ENCODE measurements around the gene GRK4. TPM values are rescaled to one million over a fixed set of nuclear protein-coding genes. Genes with fewer than 3 reads are reported as not detected.
"Not testable (repeated sequence)": the region's sequence is repeated elsewhere in the genome, so short reads cannot be mapped to it uniquely, and the experiment has no call there.

GRK4 gene
- total and polyA plus RNA-seq, 2 donors: 2.3 to 5.6 TPM

GRCh38 chr4:2945619-2946604, 17.5 kb upstream of the GRK4 start:
- not testable (repeated sequence) for H3K9me3 ChIP-seq (ENCODE audit: control insufficient read depth in 2 of 2, insufficient read depth in 1 of 2, low read length in 1 of 2); H3K4me1 ChIP-seq (ENCODE audit: control insufficient read depth in 2 of 2, insufficient read depth in 2 of 2, low read length in 2 of 2); DNase-seq (ENCODE audit: low read depth in 6 of 9, low spot score in 9 of 9); H3K27me3 ChIP-seq (ENCODE audit: control insufficient read depth in 2 of 2, insufficient read depth in 1 of 2, low read length in 1 of 2); H3K4me3 ChIP-seq (ENCODE audit: low read length in 2 of 2); H3K27ac ChIP-seq (ENCODE audit: low read depth in 1 of 2, low read length in 1 of 2)
- 98% methylated on average over 28 of the region's 30 CpGs for WGBS
- H3K36me3 ChIP-seq (ENCODE audit: control insufficient read depth in 2 of 2, insufficient read depth in 2 of 2, low read length in 1 of 2): peaks cover 78 to 94% of the 10 kb centered on the region in 2 donors

GRCh38 chr4:2946812-2947600, 16.4 kb upstream of the GRK4 start:
- no peak for DNase-seq (ENCODE audit: low read depth in 6 of 9, low spot score in 9 of 9)
- Histone ChIP-seq H3K36me3 (ENCODE audit: control insufficient read depth in 2 of 2, insufficient read depth in 2 of 2, low read length in 1 of 2) (peaks cover 78 to 93% of the 10 kb centered on the region in 2 donors), H3K4me3 (ENCODE audit: low read length in 2 of 2) (no peak overlapping the region), H3K27ac (ENCODE audit: low read depth in 1 of 2, low read length in 1 of 2) (no peak overlapping the region), H3K4me1 (ENCODE audit: control insufficient read depth in 2 of 2, insufficient read depth in 2 of 2, low read length in 2 of 2) (no peaks in the 10 kb centered on the region), H3K9me3 (ENCODE audit: control insufficient read depth in 2 of 2, insufficient read depth in 1 of 2, low read length in 1 of 2) (no peaks in the 10 kb centered on the region), H3K27me3 (ENCODE audit: control insufficient read depth in 2 of 2, insufficient read depth in 1 of 2, low read length in 1 of 2) (no peaks in the 10 kb centered on the region)
- WGBS: 98% methylated on average over 19 of the region's 19 CpGs

- 97% methylated on average over 11 of the region's 11 CpGs for WGBS
Observed at GRCh38 chr4:2947926-2948325, 15.4 kb upstream of the GRK4 start.

GRCh38 chr4:2948895-2949781, 14.2 kb upstream of the GRK4 start:
- no peak for DNase-seq (ENCODE audit: low read depth in 6 of 9, low spot score in 9 of 9)
- H3K4me3 ChIP-seq (ENCODE audit: low read length in 2 of 2): no peak overlapping the region
- 98% methylated on average over 14 of the region's 14 CpGs for WGBS
- H3K36me3 ChIP-seq (ENCODE audit: control insufficient read depth in 2 of 2, insufficient read depth in 2 of 2, low read length in 1 of 2): peaks cover 74 to 93% of the 10 kb centered on the region in 2 donors
- H3K27me3 ChIP-seq (ENCODE audit: control insufficient read depth in 2 of 2, insufficient read depth in 1 of 2, low read length in 1 of 2): no peaks in the 10 kb centered on the region
- no peaks in the 10 kb centered on the region for H3K4me1 ChIP-seq (ENCODE audit: control insufficient read depth in 2 of 2, insufficient read depth in 2 of 2, low read length in 2 of 2)
- no peaks in the 10 kb centered on the region for H3K9me3 ChIP-seq (ENCODE audit: control insufficient read depth in 2 of 2, insufficient read depth in 1 of 2, low read length in 1 of 2)
- no peak overlapping the region for H3K27ac ChIP-seq (ENCODE audit: low read depth in 1 of 2, low read length in 1 of 2)

More at GRCh38 chr4:2947926-2948325, 15.4 kb upstream of the GRK4 start:
- no peaks in the 10 kb centered on the region for H3K4me1 ChIP-seq (ENCODE audit: control insufficient read depth in 2 of 2, insufficient read depth in 2 of 2, low read length in 2 of 2)
- no peaks in the 10 kb centered on the region for H3K9me3 ChIP-seq (ENCODE audit: control insufficient read depth in 2 of 2, insufficient read depth in 1 of 2, low read length in 1 of 2)
- no peak overlapping the region for H3K4me3 ChIP-seq (ENCODE audit: low read length in 2 of 2)
- no peaks in the 10 kb centered on the region for H3K27me3 ChIP-seq (ENCODE audit: control insufficient read depth in 2 of 2, insufficient read depth in 1 of 2, low read length in 1 of 2)
- no peak overlapping the region for H3K27ac ChIP-seq (ENCODE audit: low read depth in 1 of 2, low read length in 1 of 2)
- H3K36me3 ChIP-seq (ENCODE audit: control insufficient read depth in 2 of 2, insufficient read depth in 2 of 2, low read length in 1 of 2): peaks cover 78 to 93% of the 10 kb centered on the region in 2 donors
- DNase-seq (ENCODE audit: low read depth in 6 of 9, low spot score in 9 of 9): no peak

GRCh38 chr4:2949782-2950125, 13.6 kb upstream of the GRK4 start:
- Histone ChIP-seq H3K9me3 (ENCODE audit: control insufficient read depth in 2 of 2, insufficient read depth in 1 of 2, low read length in 1 of 2) (no peaks in the 10 kb centered on the region), H3K4me3 (ENCODE audit: low read length in 2 of 2) (no peak overlapping the region), H3K27ac (ENCODE audit: low read depth in 1 of 2, low read length in 1 of 2) (no peak overlapping the region), H3K4me1 (ENCODE audit: control insufficient read depth in 2 of 2, insufficient read depth in 2 of 2, low read length in 2 of 2) (no peaks in the 10 kb centered on the region), H3K27me3 (ENCODE audit: control insufficient read depth in 2 of 2, insufficient read depth in 1 of 2, low read length in 1 of 2) (no peaks in the 10 kb centered on the region), H3K36me3 (ENCODE audit: control insufficient read depth in 2 of 2, insufficient read depth in 2 of 2, low read length in 1 of 2) (peaks cover 74 to 93% of the 10 kb centered on the region in 2 donors)
- no peak for DNase-seq (ENCODE audit: low read depth in 6 of 9, low spot score in 9 of 9)
- WGBS: 98% methylated on average over 11 of the region's 11 CpGs

- Histone ChIP-seq H3K9me3 (ENCODE audit: control insufficient read depth in 2 of 2, insufficient read depth in 1 of 2, low read length in 1 of 2) (no peaks in the 10 kb centered on the region), H3K27ac (ENCODE audit: low read depth in 1 of 2, low read length in 1 of 2) (no peak overlapping the region), H3K27me3 (ENCODE audit: control insufficient read depth in 2 of 2, insufficient read depth in 1 of 2, low read length in 1 of 2) (no peaks in the 10 kb centered on the region), H3K36me3 (ENCODE audit: control insufficient read depth in 2 of 2, insufficient read depth in 2 of 2, low read length in 1 of 2) (peaks cover 76 to 89% of the 10 kb centered on the region in 2 donors), H3K4me3 (ENCODE audit: low read length in 2 of 2) (no peak overlapping the region), H3K4me1 (ENCODE audit: control insufficient read depth in 2 of 2, insufficient read depth in 2 of 2, low read length in 2 of 2) (no peaks in the 10 kb centered on the region)
- DNase-seq (ENCODE audit: low read depth in 6 of 9, low spot score in 9 of 9): no peak
- WGBS: 98% methylated on average over 16 of the region's 16 CpGs
Observed at GRCh38 chr4:2950221-2950989, 13.0 kb upstream of the GRK4 start.

- Histone ChIP-seq H3K4me1 (ENCODE audit: control insufficient read depth in 2 of 2, insufficient read depth in 2 of 2, low read length in 2 of 2) (no peaks in the 10 kb centered on the region), H3K9me3 (ENCODE audit: control insufficient read depth in 2 of 2, insufficient read depth in 1 of 2, low read length in 1 of 2) (no peaks in the 10 kb centered on the region), H3K4me3 (ENCODE audit: low read length in 2 of 2) (no peak overlapping the region), H3K27ac (ENCODE audit: low read depth in 1 of 2, low read length in 1 of 2) (no peak overlapping the region), H3K27me3 (ENCODE audit: control insufficient read depth in 2 of 2, insufficient read depth in 1 of 2, low read length in 1 of 2) (no peaks in the 10 kb centered on the region), H3K36me3 (ENCODE audit: control insufficient read depth in 2 of 2, insufficient read depth in 2 of 2, low read length in 1 of 2) (peaks cover 62 to 90% of the 10 kb centered on the region in 2 donors)
- WGBS: 96% methylated on average over 6 of the region's 6 CpGs
- no peak for DNase-seq (ENCODE audit: low read depth in 6 of 9, low spot score in 9 of 9)
Observed at GRCh38 chr4:2953496-2953895, 9.9 kb upstream of the GRK4 start.

Measured in thymus (tissue), 11 donors.